Measurements from ENCODE around the gene CDK15.

The CDK15 gene

DNA sequence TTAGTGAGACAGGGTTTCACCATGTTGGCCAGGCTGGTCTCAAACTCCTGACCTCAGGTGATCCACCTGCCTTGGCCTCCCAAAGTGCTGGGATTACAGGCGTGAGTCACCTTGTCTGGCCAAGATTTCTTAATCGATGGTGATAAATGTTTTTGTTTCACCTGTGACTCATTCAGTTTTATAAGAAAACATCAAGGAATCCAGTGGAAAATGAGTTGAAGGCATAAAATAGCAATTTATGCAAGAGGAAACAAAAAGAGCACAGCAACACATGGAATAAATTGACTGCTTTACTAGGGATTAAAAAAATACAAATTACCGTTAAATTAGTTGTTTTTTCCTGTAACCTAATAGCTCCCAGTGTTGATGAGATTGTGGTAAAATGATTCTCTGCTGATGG lies 80.2 kb downstream of the CDK15 start (continued):
- no peak for TF ChIP-seq KLF16 (tag by site-specific recombination; IDR thresholded peaks at IDR 0.05)
- TF ChIP-seq ZNF747 (tag by site-specific recombination; IDR thresholded peaks at IDR 0.05) = no peak
- TF ChIP-seq ZNF670 (tag by site-specific recombination; IDR thresholded peaks at IDR 0.05; ENCODE audit: low read depth) = no peak
- TF ChIP-seq ZNF248 (tag by site-specific recombination; IDR thresholded peaks at IDR 0.05) = no peak
- no peak for TF ChIP-seq ZBTB7A (tag by site-specific recombination; IDR thresholded peaks at IDR 0.05; ENCODE audit: low read depth)
- TF ChIP-seq, protein P1, sequence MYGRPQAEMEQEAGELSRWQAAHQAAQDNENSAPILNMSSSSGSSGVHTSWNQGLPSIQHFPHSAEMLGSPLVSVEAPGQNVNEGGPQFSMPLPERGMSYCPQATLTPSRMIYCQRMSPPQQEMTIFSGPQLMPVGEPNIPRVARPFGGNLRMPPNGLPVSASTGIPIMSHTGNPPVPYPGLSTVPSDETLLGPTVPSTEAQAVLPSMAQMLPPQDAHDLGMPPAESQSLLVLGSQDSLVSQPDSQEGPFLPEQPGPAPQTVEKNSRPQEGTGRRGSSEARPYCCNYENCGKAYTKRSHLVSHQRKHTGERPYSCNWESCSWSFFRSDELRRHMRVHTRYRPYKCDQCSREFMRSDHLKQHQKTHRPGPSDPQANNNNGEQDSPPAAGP (tag by site-specific recombination; IDR thresholded peaks at IDR 0.05) = no peak
- no peak for TF ChIP-seq HOXA7 (CRISPR knock-in tag; IDR thresholded peaks at IDR 0.05; ENCODE audit: borderline replicate concordance)
- TF ChIP-seq, protein P2, sequence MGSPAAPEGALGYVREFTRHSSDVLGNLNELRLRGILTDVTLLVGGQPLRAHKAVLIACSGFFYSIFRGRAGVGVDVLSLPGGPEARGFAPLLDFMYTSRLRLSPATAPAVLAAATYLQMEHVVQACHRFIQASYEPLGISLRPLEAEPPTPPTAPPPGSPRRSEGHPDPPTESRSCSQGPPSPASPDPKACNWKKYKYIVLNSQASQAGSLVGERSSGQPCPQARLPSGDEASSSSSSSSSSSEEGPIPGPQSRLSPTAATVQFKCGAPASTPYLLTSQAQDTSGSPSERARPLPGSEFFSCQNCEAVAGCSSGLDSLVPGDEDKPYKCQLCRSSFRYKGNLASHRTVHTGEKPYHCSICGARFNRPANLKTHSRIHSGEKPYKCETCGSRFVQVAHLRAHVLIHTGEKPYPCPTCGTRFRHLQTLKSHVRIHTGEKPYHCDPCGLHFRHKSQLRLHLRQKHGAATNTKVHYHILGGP (tag by site-specific recombination; IDR thresholded peaks at IDR 0.05) = no peak
- TF ChIP-seq, protein P3, sequence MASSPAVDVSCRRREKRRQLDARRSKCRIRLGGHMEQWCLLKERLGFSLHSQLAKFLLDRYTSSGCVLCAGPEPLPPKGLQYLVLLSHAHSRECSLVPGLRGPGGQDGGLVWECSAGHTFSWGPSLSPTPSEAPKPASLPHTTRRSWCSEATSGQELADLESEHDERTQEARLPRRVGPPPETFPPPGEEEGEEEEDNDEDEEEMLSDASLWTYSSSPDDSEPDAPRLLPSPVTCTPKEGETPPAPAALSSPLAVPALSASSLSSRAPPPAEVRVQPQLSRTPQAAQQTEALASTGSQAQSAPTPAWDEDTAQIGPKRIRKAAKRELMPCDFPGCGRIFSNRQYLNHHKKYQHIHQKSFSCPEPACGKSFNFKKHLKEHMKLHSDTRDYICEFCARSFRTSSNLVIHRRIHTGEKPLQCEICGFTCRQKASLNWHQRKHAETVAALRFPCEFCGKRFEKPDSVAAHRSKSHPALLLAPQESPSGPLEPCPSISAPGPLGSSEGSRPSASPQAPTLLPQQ (tag by site-specific recombination; IDR thresholded peaks at IDR 0.05) = no peak
- TF ChIP-seq ZNF404 (tag by site-specific recombination; IDR thresholded peaks at IDR 0.05) = no peak
- no peak for TF ChIP-seq ZNF571 (tag by site-specific recombination; IDR thresholded peaks at IDR 0.05)
- TF ChIP-seq ZNF433 (tag by site-specific recombination; IDR thresholded peaks at IDR 0.05; ENCODE audit: low read depth) = no peak
- TF ChIP-seq ZNF596 (tag by site-specific recombination; IDR thresholded peaks at IDR 0.05) = no peak
- TF ChIP-seq ZFP37 (tag by site-specific recombination; IDR thresholded peaks at IDR 0.05) = no peak
- 0 out of 2 replicates have a peak, but pooled peaks have one; percentile 19 for TF ChIP-seq ZNF10 (tag by site-specific recombination; IDR thresholded peaks at IDR 0.05)
- TF ChIP-seq ZNF768 (tag by site-specific recombination; IDR thresholded peaks at IDR 0.05) = no peak
- TF ChIP-seq MYNN (tag by site-specific recombination; IDR thresholded peaks at IDR 0.05; ENCODE audit: borderline replicate concordance) = no peak
- no peak for TF ChIP-seq ZSCAN16 (tag by site-specific recombination; IDR thresholded peaks at IDR 0.05)
- TF ChIP-seq ZNF561 (tag by site-specific recombination; IDR thresholded peaks at IDR 0.05; ENCODE audit: borderline replicate concordance) = no peak
- TF ChIP-seq ZNF155 (tag by site-specific recombination; IDR thresholded peaks at IDR 0.05) = no peak
- no peak; the same call in 1 of the 2 replicates for TF ChIP-seq RBAK (tag by site-specific recombination; IDR thresholded peaks at IDR 0.05)
- TF ChIP-seq, protein P4, sequence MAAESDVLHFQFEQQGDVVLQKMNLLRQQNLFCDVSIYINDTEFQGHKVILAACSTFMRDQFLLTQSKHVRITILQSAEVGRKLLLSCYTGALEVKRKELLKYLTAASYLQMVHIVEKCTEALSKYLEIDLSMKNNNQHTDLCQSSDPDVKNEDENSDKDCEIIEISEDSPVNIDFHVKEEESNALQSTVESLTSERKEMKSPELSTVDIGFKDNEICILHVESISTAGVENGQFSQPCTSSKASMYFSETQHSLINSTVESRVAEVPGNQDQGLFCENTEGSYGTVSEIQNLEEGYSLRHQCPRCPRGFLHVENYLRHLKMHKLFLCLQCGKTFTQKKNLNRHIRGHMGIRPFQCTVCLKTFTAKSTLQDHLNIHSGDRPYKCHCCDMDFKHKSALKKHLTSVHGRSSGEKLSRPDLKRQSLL (tag by site-specific recombination; IDR thresholded peaks at IDR 0.05) = no peak
- TF ChIP-seq SALL2 (tag by site-specific recombination; IDR thresholded peaks at IDR 0.05; ENCODE audit: borderline replicate concordance) = no peak
- TF ChIP-seq, protein P5, sequence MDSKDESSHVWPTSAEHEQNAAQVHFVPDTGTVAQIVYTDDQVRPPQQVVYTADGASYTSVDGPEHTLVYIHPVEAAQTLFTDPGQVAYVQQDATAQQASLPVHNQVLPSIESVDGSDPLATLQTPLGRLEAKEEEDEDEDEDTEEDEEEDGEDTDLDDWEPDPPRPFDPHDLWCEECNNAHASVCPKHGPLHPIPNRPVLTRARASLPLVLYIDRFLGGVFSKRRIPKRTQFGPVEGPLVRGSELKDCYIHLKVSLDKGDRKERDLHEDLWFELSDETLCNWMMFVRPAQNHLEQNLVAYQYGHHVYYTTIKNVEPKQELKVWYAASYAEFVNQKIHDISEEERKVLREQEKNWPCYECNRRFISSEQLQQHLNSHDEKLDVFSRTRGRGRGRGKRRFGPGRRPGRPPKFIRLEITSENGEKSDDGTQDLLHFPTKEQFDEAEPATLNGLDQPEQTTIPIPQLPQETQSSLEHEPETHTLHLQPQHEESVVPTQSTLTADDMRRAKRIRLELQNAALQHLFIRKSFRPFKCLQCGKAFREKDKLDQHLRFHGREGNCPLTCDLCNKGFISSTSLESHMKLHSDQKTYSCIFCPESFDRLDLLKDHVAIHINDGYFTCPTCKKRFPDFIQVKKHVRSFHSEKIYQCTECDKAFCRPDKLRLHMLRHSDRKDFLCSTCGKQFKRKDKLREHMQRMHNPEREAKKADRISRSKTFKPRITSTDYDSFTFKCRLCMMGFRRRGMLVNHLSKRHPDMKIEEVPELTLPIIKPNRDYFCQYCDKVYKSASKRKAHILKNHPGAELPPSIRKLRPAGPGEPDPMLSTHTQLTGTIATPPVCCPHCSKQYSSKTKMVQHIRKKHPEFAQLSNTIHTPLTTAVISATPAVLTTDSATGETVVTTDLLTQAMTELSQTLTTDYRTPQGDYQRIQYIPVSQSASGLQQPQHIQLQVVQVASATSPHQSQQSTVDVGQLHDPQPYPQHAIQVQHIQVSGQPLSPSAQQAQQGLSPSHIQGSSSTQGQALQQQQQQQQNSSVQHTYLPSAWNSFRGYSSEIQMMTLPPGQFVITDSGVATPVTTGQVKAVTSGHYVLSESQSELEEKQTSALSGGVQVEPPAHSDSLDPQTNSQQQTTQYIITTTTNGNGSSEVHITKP (tag by site-specific recombination; IDR thresholded peaks at IDR 0.05) = no peak
- TF ChIP-seq ZNF350 (tag by site-specific recombination; IDR thresholded peaks at IDR 0.05) = no peak
- 0 out of 2 replicates have a peak, but pooled peaks have one; percentile 9 for TF ChIP-seq ZNF184 (tag by site-specific recombination; IDR thresholded peaks at IDR 0.05)
- TF ChIP-seq, protein P6, sequence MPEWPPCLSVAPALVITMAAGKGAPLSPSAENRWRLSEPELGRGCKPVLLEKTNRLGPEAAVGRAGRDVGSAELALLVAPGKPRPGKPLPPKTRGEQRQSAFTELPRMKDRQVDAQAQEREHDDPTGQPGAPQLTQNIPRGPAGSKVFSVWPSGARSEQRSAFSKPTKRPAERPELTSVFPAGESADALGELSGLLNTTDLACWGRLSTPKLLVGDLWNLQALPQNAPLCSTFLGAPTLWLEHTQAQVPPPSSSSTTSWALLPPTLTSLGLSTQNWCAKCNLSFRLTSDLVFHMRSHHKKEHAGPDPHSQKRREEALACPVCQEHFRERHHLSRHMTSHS (tag by site-specific recombination; IDR thresholded peaks at IDR 0.05) = no peak
- TF ChIP-seq ZNF302 (tag by site-specific recombination; IDR thresholded peaks at IDR 0.05; ENCODE audit: low read depth) = no peak
- TF ChIP-seq, protein P7, sequence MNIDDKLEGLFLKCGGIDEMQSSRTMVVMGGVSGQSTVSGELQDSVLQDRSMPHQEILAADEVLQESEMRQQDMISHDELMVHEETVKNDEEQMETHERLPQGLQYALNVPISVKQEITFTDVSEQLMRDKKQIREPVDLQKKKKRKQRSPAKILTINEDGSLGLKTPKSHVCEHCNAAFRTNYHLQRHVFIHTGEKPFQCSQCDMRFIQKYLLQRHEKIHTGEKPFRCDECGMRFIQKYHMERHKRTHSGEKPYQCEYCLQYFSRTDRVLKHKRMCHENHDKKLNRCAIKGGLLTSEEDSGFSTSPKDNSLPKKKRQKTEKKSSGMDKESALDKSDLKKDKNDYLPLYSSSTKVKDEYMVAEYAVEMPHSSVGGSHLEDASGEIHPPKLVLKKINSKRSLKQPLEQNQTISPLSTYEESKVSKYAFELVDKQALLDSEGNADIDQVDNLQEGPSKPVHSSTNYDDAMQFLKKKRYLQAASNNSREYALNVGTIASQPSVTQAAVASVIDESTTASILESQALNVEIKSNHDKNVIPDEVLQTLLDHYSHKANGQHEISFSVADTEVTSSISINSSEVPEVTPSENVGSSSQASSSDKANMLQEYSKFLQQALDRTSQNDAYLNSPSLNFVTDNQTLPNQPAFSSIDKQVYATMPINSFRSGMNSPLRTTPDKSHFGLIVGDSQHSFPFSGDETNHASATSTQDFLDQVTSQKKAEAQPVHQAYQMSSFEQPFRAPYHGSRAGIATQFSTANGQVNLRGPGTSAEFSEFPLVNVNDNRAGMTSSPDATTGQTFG (tag by site-specific recombination; IDR thresholded peaks at IDR 0.05; ENCODE audit: borderline replicate concordance) = no peak
- TF ChIP-seq ZEB2 (tag by site-specific recombination; IDR thresholded peaks at IDR 0.05) = peak; percentile 27; the same call in 1 of the 2 replicates

Measured in HEK293 (cell line).